HepG2 (cell line): ENCODE results near the gene RASSF4.
"Not testable (repeated sequence)": the region's sequence is repeated elsewhere in the genome, so short reads cannot be mapped to it uniquely, and the experiment has no call there.

Experiments used
- CENPT ChIP-seq: sonication (generic); formaldehyde crosslinking; IDR thresholded peaks from 2 replicates; pipeline ENCODE4 v1.8.0; 2022; ENCODE audit warnings: low read depth, mild to moderate bottlenecking, moderate library complexity, missing genetic modification reagents
- EP300 ChIP-seq, 3 experiments: sonication (generic) in 1 of 3; formaldehyde crosslinking in 1 of 3; IDR thresholded peaks; 2 replicates each; pipeline versions ENCODE4 v1.5.1 to v1.6.1; 2011 to 2020; ENCODE audit warnings: low read depth in 2 of 3, low read length in 2 of 3, borderline replicate concordance in 1 of 3, improper control_type of control experiment in 1 of 3, mild to moderate bottlenecking in 1 of 3, missing genetic modification reagents in 1 of 3, moderate library complexity in 1 of 3
- MTA1 ChIP-seq: sonication (generic); formaldehyde crosslinking; IDR thresholded peaks from 2 replicates; pipeline ENCODE4 v1.4.0; 2020; ENCODE audit warnings: missing genetic modification reagents, mild to moderate bottlenecking, borderline replicate concordance
- NFE2L1 ChIP-seq: sonication (generic); formaldehyde crosslinking; IDR thresholded peaks from 2 replicates; pipeline ENCODE4 v1.4.0; 2020; ENCODE audit warnings: missing genetic modification reagents, mild to moderate bottlenecking, borderline replicate concordance
- POLR2A ChIP-seq, 2 experiments: IDR thresholded peaks; 2 replicates each; pipeline ENCODE4 v1.6.1; 2011; ENCODE audit warnings: low read depth in 2 of 2, low read length in 2 of 2, mild to moderate bottlenecking in 1 of 2, moderate library complexity in 1 of 2; ENCODE audit not compliant: insufficient read depth in 1 of 2
- POLR2AphosphoS5 ChIP-seq: IDR thresholded peaks from 2 replicates; pipeline ENCODE4 v1.6.1; 2012; ENCODE audit warnings: low read depth, low read length
- TRIM24 ChIP-seq: sonication (generic); formaldehyde crosslinking; IDR thresholded peaks from 2 replicates; pipeline ENCODE4 v1.8.0; 2022; ENCODE audit warnings: mild to moderate bottlenecking, missing genetic modification reagents
- ZNF572 ChIP-seq: sonication (generic); formaldehyde crosslinking; IDR thresholded peaks from 2 replicates; pipeline ENCODE4 v1.5.1; 2020; ENCODE audit warnings: mild to moderate bottlenecking, missing genetic modification reagents
- ZNF629 ChIP-seq: sonication (generic); formaldehyde crosslinking; conservative IDR thresholded peaks from 2 replicates; pipeline ENCODE4 v1.5.0; 2020; ENCODE audit warnings: missing genetic modification reagents

- not testable (repeated sequence) for TF ChIP-seq EP300 (IDR thresholded peaks at IDR 0.05; ENCODE audit: low read depth in 2 of 2, low read length in 2 of 2); EP300 (CRISPR knock-in tag; IDR thresholded peaks at IDR 0.05; ENCODE audit: borderline replicate concordance); POLR2AphosphoS5; ZNF629 (CRISPR knock-in tag); CENPT (CRISPR knock-in tag); MTA1; ZNF572 (CRISPR knock-in tag); NFE2L1; TRIM24; POLR2A (IDR thresholded peaks at IDR 0.05; ENCODE audit: insufficient read depth in 1 of 2, low read depth in 2 of 2, low read length in 2 of 2)
Measured at GRCh38 chr10:45014557-45014956, 55.0 kb downstream of the RASSF4 start.
